HG03520 (cell line): ENCODE data around the gene PNPLA2.

Experiments used
- ATAC-seq: cut with Tn5 transposase; IDR thresholded peaks from one replicate; pipeline ENCODE4 v1.9.1; 2021; ENCODE audit warnings: mild to moderate bottlenecking, moderate library complexity; ENCODE audit not compliant: unreplicated experiment

PNPLA2 gene, protein sequence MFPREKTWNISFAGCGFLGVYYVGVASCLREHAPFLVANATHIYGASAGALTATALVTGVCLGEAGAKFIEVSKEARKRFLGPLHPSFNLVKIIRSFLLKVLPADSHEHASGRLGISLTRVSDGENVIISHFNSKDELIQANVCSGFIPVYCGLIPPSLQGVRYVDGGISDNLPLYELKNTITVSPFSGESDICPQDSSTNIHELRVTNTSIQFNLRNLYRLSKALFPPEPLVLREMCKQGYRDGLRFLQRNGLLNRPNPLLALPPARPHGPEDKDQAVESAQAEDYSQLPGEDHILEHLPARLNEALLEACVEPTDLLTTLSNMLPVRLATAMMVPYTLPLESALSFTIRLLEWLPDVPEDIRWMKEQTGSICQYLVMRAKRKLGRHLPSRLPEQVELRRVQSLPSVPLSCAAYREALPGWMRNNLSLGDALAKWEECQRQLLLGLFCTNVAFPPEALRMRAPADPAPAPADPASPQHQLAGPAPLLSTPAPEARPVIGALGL

DNA sequence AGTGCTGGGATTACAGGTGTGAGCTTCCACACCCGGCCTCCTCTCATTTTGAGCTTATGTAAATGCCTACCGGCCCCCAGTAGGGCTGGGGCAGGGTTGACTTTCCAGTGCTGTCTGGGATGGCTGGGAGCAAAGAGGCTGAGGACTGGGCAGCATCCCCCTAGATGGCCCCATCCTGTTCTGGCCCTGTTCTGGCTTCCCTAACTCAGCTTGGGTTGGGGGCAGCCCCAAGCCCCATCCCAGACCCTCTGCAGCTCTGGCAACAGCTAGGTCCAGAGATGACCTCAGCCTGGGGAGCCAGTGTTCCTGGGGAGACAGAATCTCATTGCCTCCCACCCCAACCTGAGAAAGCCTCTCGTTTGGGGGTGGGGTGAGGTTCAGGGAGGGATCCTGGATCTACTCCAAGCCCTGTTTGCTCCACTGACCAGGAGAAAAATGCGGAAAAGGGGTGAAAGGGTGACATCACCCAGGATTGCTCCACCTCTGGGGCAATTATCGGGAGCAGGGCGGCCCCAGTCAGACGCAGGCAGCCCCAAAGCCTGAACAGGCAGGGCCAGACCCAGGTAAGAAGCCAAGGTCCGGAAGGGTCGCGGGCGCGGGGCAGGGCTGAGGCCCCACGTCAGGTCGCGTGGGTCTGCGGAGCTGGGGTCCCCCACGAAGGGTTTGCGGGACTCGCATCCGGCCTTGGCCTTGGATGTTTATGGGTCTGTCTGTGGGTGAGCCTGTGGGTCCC lies at the start of gene PNPLA2:
TSS of gene PNPLA2 (plus strand) at position 519 of the 733 bp plus-strand sequence. CDS start 805 bp downstream, outside the sequence.
- ATAC-seq, result no peak

DNA sequence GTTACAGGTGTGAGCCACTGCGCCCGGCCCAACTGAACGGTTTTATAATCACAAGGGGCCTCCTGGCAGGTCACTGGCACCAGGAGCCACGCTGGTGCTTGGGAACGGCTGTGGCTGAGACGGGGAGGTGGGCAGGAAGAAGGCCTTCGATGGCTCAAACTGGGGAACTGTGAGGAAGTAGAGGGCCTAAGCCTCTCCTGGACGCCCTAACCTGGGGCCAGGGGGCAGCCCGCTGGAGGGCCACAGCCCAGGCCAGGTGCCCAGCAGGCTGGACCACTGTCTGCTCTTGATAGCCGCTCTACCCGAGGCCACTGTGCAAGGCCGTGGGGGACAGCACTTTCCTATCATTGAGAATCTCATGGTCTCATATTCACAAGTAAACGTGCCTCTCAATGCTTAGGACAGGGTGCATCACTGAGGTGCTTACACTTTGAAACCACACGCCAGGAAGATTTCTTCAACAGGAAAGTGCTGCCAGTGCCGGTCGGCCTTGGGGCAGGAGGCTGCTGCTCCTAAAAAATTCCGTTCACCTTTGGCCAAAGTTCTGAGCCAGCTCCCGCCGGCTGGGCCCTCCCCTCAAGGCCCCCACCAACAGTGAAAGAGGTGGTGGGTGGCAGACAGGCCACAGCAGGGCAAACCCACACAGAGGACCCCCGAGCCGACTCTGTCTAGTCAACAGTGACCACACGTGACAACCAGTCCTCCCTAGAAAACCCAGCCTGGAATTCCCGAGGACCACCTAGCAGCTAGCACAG lies 48.6 kb upstream of the PNPLA2 start:
- ATAC-seq, result no peak

DNA sequence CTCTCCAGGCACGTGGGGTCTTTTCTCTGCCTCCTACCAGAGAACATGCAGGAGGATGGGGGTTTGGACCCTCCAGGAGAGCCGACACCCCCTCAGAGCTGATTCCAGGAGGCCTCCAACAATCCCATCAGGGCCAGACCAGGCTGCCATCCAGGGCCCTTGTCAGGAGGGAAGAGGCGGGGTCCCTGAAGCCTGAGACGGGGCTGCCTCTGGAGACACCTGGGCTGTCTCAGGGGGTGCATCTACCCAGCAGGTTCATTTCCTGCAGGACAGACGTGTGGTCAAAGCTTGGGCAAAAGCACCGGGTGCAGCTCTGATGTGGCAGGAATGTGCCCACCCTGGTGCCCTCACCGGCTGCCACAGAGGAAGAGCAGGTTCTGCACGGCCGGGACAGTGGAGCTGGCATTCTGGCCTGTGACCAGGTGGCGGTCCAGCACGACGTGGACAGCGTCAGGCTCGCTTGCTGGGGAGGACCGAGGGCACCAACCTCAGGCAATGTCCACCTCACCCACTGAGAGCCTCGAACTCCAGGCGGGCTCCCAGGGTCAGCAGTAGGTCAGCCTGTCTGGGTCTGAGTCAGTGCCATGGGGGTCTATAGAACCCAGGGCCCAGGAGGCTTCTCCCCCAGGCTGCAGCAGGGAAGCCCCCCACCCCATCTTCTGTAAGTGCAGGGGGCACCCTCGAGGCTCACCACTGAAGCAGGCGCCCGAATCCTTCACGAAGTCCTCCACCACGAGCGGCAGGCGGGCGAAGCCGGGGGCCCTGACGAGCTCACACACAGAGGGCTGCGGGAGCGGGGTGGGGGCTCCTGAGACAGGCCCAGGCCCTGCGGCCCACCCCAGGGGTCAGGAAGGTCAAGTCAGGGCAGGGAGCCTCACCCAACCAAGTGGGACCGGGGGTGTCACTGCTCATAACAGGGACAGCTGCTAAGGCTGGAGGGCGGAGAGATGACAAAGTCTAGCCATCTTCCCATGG lies 47.8 kb upstream of the PNPLA2 start:
- ATAC-seq, result no peak

DNA sequence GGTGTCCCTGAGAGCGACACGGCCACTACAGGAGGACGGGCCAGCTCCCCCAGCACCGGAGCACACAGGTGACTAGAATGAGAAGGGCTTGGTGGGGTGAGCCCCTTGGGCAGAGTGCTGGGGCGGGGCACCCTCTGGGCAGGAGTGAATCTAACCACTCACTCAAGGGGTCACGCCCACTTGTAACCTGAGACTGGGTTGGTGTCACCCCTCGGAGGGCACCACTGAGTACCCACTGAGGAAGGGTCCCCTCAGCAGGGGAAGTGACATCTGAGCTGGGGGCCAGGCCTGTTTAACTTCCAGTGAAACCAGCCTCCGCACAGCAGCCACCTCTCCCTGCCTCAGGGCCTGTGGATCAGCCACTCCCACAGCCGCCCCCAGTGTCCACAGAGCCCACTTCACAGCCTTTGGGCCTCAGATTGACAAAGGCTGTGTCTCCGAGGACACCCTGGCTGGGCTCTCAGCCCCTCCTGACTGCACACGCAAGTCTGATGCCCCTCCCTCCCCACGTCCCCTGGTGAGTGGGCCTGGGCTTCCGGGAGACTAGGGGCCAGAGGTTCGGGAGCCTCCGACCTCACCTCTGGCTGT lies 47.0 kb upstream of the PNPLA2 start:
- no peak for ATAC-seq

GRCh38 chr11:772429-773390 lies 46.0 kb upstream of the PNPLA2 start:
- no peak for ATAC-seq

DNA sequence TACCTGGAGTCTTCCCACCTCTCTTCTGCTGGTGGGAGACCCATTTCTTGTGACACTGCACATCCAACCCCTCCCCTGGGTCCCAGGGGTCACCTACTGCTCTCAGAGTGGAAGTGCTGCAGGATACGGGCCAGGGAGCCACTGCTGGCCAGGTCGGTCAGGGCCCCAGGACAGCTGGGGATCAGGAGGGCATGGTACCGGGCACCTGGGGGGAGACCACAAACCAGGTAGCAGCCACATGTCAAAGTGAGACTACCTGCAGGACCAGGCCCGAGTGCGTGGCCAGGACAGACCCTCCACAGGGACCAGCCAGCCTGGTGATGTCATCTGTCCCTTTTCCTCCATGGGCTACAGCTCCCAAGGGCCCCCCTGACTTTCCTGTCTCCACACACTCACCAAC lies 45.3 kb upstream of the PNPLA2 start:
- ATAC-seq, result no peak

GRCh38 chr11:773830-774229 lies 44.9 kb upstream of the PNPLA2 start:
- no peak for ATAC-seq

- no peak for ATAC-seq
These were observed 43.7 kb upstream of the PNPLA2 start for GRCh38 chr11:774873-775592.

DNA sequence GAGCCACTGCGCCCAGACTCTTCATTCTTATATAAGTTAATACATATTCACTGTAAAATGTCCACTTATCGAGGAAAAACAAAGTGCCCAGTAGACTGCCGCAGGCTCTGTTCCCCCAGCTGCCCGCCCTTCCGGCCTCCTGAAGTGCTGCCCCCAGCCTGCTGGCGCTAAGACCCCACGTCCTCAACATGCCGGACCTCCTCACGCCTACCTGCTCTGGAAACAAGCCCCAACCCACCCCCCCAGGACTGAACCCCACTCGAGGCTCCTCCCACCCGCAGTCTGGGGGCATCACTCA lies 42.5 kb upstream of the PNPLA2 start:
- ATAC-seq, result no peak

DNA sequence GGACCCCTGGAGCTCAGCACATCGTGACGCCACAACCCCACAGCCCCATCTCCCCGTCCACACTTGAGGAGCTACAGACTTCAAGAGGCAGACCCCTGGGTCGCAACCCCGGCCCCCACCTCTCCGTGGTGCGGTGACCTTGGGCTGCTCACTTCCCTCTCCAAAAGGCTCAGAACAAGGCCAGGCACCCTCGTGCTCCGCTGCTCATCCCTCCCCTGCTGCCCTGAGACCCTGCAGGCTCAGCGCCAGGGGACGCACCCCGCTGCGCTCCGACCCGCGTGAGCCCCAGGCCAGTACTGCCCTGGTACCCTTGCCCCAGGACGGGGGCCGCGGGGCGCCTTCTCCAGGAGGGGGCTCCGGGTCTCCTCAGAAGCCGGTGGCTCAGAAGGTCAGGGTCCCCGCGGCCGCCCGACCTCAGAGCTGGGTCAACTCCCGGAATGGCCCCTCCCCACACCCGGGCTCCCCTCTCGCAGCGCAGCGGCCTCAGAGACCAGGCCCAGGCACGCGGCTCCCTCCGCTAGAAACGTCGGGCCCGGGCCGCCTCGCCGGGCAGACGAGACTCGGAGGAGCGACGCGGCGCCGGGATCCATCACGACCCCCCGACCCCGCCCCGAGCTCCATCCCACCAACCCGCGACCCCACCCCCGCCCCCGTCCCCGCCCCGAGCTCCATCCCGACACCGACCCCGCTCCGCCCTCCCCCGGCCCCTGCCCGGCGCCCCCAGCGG lies 42.0 kb upstream of the PNPLA2 start:
- ATAC-seq, result peak; percentile 21

DNA sequence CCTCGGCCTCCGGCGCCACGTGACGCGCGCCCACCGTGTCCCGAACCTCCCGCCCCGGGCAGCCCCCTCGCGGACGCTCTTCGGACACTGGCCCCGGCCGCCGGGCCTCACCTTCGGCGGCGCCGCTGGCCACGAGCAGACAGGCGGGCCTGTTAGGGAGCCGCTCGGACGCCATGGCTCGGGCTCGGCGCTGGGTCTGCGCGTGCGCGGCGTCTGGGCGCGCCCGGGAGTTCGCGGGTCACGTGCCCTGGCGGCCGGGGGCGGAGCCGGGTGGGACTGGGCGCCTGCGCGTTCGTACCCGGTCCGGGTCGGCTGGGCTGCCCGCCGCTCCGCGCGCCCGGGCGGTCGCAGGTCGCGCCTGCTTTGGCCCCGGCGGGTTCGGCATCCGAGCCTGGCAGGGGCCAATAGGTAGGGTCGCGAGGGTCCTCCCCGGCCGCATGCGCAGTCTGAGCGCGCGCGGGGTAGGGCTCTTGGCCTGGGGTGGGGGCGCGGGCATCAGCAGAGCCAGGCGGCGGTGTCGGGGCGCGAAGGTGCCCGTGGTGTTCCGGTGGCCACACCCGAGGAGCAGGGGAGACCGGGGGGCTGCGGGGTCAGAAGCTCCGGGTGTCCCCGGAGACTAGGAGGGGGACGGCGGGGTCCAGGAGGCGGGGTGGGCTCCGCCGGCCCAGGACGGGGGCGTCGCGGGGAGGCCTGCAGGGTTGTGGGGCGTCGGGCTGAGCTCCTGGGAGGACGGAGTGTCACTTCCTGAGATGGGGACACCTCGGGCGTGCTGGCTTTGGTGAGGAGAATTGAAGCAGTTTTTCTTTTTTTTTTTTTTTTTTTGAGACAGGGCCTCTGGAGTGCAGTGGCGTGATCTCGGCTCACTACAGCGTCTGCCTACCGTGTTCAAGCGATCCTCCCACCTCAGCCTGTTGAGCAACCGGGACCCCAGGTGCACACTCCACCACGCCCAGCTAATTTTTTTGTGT lies 41.1 kb upstream of the PNPLA2 start, which contains the start of gene GATD1:
TSS of gene GATD1 (minus strand) at position 200 of the 968 bp plus-strand sequence. CDS start at position 175, 25 bp downstream.
- peak; percentile 71 for ATAC-seq

DNA sequence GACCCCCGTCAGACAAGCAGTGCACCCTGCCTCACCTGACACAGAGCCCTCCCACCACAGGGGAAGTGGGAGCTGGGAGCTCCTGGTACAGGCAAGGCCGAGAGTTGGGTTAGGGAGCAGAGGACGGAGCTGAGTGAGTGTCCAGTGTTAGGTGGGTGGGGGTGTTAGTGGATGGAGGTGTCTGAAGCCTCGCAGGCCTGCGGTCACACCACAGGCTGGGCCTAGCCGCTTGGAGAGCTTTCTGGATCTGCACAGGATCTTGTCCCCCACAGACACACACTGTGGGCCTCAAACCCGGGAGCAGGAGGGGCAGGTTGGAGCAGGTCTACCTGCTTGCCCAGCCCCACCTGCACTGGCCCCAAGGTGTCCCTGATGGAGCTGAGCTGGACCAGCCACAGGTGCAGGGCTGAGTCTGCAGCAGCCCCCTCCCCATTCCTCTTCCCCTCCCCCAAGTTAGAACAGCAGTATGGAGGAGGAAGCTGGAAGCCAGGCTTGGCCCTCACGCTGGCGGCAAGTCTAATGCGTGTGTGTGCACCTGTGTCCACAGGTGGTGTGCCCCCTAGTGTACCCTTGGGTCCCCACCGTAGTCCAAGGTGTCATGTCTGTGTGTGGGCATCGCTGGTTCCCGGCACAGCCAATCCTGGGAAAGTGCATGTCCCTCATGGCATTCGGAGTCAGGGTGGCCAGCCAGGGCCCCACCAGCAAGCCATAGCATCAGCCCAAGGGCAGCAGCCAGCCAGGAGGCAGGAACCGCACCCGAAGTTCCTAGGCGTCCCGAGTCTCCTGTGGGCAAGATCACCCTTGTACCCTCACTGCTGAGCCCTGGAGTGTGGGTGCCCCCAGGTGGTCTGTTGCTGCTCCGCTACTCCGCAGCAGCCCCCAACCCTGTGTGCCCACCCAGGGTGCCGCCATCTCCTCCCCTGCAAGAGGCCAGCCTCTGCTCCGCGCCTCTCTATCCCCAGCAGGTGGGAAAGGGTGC lies 39.4 kb upstream of the PNPLA2 start:
- no peak for ATAC-seq

- ATAC-seq, result no peak
These were observed 38.7 kb upstream of the PNPLA2 start for GRCh38 chr11:779955-780532.

DNA sequence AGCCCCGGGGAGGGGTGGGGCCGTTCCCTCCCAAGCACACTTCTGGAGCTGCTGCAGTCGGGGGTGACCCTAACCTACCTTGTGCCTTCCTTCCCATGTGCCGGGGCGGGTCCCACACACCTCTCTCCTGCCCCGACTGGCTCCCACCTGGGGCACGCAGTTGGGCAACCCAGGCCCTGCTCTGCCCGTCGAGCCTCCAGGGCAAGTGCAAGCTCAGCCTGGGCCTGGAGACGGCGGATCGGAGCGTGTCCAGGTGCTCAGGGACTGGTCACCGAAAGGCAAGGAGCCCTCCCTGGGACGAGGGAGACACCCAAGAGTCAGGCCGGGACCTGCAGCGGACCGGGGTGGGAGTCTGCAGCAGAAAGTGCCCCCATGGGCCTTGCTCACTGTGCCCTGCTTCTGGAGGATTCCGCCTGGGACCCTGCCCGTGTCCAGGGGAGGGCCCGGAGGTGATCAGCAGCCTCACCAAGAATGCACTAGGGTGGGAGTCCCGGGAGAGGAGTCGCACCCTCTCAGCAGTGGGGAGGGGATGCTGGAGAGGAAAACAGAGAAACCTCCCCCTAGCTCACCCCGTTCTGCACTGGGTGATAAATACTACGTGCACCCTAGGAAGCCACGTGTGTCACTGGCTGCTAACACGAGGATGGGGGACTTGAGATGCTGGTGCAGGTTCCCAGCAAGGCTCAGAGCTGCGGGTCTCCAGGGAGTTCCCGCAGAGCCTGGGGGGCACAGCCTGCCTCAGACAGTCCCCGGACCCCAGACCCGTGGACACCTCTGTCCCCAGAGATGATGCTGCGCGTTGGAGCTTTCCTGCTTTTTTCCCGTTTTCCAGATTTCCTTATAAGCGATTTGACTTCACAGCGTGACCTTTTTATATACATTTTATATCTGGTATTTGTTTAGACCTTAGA lies 36.2 kb upstream of the PNPLA2 start:
- no peak for ATAC-seq
